Endometrial microvascular endothelial cells (primary cell): ENCODE data around the gene STON1. TPM values are rescaled to one million over a fixed set of nuclear protein-coding genes. Genes with fewer than 3 reads are reported as not detected.
"Not testable (repeated sequence)": the region's sequence is repeated elsewhere in the genome, so short reads cannot be mapped to it uniquely, and the experiment has no call there.

Experiments
- in situ Hi-C: cut with HindIII; loops from 2 replicates; pipeline ENCODE4 v1.10.0; 2017; ENCODE audit warnings: low sequenced_read_pairs, low pct_unique_long_range_greater_than_20kb; ENCODE audit errors: inconsistent ontology term
- total RNA-seq: library from RNA; depleted of rRNA; stranded (reverse); fragments of >200 nt; gene quantifications from one replicate; pipeline ENCODE4 v1.2.3, GENCODE V29; 2015; ENCODE audit errors: inconsistent ontology term

STON1 gene
- total RNA-seq, 1 donor from 2014 or later, result 7.0 TPM

- in situ Hi-C loops, result no loop called here
These were observed 71.0 kb downstream of the STON1 start for GRCh38 chr2:48600917-48601316.

- in situ Hi-C loops, result no loop called here
These were observed 71.4 kb downstream of the STON1 start for GRCh38 chr2:48601349-48601748.

- in situ Hi-C loops, result no loop called here
These were observed 75.7 kb downstream of the STON1 start for GRCh38 chr2:48605482-48606175.

- in situ Hi-C loops, result no loop called here
These were observed 77.5 kb downstream of the STON1 start for GRCh38 chr2:48607307-48608014.

GRCh38 chr2:48613211-48613610 is 83.3 kb downstream of the STON1 start:
- in situ Hi-C loops, result no loop called here

GRCh38 chr2:48614581-48614980 is 84.6 kb downstream of the STON1 start:
- in situ Hi-C loops, result not testable (repeated sequence)

DNA sequence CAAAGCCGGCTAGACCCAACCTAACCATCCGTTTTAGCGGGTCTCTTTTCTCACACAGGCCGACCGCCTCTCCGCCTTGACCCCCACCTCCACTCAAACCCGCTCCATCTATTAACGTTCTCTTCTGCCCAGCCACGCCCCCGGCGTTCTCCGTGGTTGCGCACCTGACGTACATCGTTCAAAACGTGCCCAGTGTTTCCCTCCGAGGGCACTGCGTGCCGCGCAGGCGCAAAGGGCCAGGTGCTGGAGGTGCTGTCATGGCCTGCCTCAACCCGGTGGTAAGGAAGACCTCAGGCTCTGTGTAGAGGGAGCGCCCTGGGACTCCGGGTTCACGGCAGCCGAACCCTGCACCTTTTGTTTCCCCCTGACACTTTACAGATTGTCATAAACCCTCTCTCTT is 87.7 kb downstream of the STON1 start, which contains the start of gene GTF2A1L:
Gene GTF2A1L (plus strand): TSS at position 239 of the 400 bp plus-strand sequence. CDS start 19 bp downstream, at position 258.
- in situ Hi-C loops, result no loop called here

DNA sequence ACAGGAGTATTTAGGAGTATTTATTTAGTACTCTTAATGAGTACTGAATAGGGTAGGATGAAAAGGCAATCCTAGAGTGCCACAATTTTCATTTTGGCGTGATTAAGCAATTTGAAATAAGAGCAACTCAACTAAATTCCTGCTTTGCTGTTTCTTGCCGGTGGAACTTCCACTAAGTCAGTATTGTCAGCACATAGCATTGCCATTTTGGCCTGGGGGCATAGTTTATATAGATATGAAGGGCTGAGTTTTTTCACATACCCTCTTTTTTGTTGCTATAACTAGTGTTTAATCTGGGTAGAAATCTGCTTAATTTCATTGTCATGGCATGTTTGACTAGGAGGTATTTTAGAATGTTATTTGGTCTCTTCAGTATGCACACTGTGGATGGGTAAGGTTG is 89.6 kb downstream of the STON1 start:
- in situ Hi-C loops, result no loop called here

DNA sequence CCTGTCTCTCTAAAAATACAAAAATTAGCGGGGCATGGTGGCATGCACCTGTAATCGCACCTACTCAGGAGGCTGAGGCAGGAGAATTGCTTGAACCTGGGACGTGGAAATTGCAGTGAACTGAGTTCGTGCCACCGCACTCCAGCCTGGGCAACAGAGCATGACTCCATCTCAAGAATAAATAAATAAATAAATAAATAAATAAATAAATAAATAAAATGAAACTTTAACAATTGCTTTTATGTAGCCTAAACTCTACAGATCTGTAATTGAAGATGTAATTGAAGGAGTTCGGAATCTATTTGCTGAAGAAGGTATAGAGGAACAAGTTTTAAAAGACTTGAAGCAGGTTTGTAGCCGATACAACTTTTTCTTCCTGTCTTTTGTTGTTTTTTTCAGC is 90.7 kb downstream of the STON1 start:
- in situ Hi-C loops, result no loop called here

DNA sequence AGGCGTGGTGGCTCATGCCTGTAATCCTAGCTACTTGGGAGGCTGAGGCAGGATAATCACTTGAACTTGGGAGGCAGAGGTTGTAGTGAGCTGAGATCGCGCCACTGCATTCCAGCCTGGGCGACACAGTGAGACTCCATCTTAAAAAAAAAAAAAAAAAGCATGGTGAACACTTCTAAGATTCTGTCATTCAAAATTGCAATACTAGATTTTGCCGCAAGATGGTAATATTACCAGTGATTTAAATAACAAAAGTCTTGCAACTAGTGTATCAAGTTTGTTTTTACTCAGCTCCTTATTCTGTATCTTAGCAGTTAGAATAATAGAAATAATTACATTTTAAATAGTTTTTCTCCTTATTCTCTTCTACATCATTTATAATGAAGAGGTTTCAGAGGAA is 92.7 kb downstream of the STON1 start:
- in situ Hi-C loops, result not testable (repeated sequence)

DNA sequence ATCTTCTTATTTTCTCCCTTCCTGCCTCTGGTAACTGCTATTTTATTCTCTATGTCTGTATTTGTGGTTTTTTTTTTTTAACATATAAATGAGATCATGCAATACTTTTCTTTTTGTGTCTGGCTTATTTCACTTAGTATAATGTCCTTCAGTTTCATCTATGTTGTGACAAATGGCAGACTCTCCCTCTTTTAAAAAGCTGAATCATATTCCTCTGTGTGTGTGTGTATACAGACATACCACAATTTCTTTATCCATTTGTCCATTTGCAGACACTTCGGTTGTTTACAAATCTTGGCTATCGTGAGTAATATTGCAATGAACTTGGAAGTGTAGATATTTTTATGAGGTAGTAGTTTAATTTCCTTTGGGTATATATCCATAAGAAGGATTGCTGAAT is 94.7 kb downstream of the STON1 start:
- in situ Hi-C loops, result no loop called here

DNA sequence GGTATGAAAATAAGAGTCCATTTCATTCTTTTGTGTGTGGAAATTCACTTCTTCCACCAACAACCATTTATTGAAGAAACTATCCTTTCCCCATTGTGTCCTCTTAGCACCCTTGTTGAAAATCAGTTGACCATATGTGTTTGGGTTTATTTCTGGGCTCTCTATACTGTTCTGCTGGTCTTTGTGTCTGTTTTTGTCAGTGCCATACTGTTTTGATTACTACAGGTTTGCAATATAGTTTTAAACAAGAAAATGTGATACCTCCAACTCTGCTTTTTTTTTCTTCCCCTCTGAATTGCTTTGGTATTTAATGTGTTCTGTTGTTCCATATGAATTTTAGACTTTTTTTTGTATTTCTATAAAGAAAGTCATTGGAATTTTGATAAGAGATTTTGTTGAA is 96.1 kb downstream of the STON1 start:
- in situ Hi-C loops, result no loop called here

GRCh38 chr2:48633143-48633542 is 103.2 kb downstream of the STON1 start:
- in situ Hi-C loops, result no loop called here

DNA sequence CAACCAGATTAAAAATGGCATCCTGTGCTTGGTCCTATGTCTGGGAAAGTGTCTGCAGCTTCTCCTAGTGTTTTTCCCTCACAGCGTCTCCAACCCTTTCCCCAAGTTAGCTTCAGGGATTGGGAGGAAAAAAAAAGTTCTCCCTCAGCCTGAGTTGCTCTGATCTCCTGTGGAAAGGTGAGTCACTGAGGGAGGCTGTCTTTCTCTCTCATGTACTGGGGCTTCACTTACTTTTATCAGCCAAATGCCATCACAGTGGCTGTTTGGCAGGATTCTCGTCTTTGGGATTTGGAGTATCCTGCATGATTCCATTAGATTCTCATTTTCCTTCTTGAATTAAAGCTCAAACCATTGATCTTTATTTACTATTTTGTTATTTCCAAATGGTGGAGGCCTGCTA is 105.8 kb downstream of the STON1 start:
- in situ Hi-C loops, result no loop called here

DNA sequence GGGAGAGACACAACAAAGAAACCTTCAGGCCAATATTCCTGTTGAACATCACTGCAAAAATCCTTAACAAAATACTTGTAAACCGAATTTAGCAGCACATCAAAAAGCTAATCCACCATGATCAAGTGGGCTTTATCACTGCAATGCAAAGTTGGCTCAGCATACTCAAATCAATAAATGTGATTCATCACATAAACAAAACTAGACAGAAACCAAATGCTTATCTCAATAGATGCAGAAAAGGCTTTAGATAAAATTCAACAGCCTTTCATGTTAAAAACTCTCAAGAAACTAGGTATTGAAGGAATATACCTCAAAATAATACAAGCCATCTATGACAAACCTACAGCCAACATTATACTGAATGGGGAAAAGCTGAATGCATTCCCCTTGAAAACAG is 108.3 kb downstream of the STON1 start:
- in situ Hi-C loops, result no loop called here

Other genes starting within 250 kb of the STON1 start
- gene FOXN2, start 215.5 kb upstream of the STON1 start, total RNA-seq, result 35.3 TPM
- gene PPP1R21, start 89.4 kb upstream of the STON1 start, total RNA-seq, result 11.5 TPM
- not detected for gene GTF2A1L, start 87.7 kb downstream of the STON1 start, total RNA-seq
- not detected for gene LHCGR, start 225.6 kb downstream of the STON1 start, total RNA-seq